Measurements from ENCODE around the gene SLC16A1.
"Not testable (repeated sequence)": the region's sequence is repeated elsewhere in the genome, so short reads cannot be mapped to it uniquely, and the experiment has no call there.

The SLC16A1 gene

GRCh38 chr1:112923234-112923958, 32.6 kb downstream of the SLC16A1 start:
- DNase-seq, result no peak

GRCh38 chr1:112911506-112912220, 44.3 kb downstream of the SLC16A1 start:
- DNase-seq, result no peak

GRCh38 chr1:112909847-112910246, 46.1 kb downstream of the SLC16A1 start:
- DNase-seq, result no peak

GRCh38 chr1:112906150-112906698, 49.8 kb downstream of the SLC16A1 start:
- DNase-seq, result peak; percentile 11

GRCh38 chr1:112905395-112906149, 50.4 kb downstream of the SLC16A1 start:
- peak; percentile 32 for DNase-seq

GRCh38 chr1:112904831-112905261, 51.1 kb downstream of the SLC16A1 start:
- no peak for DNase-seq

- DNase-seq, result no peak
Observed at GRCh38 chr1:112904071-112904830, 51.7 kb downstream of the SLC16A1 start.

- DNase-seq, result no peak
Observed at GRCh38 chr1:112902221-112902620, 53.8 kb downstream of the SLC16A1 start.

- DNase-seq, result no peak
Observed at GRCh38 chr1:112901387-112901786, 54.6 kb downstream of the SLC16A1 start.

- no peak for DNase-seq
Observed at GRCh38 chr1:112896783-112897182, 59.2 kb downstream of the SLC16A1 start.

GRCh38 chr1:112894561-112895011, 61.4 kb downstream of the SLC16A1 start:
- DNase-seq, result no peak

- DNase-seq, result no peak
Observed at GRCh38 chr1:112894010-112894292, 62.0 kb downstream of the SLC16A1 start.

- DNase-seq, result no peak
Observed at GRCh38 chr1:112893288-112894009, 62.5 kb downstream of the SLC16A1 start.

GRCh38 chr1:112889906-112890305, 66.1 kb downstream of the SLC16A1 start:
- DNase-seq, result not testable (repeated sequence)

- peak; percentile 75 for DNase-seq
Observed at GRCh38 chr1:112889052-112889768, 66.8 kb downstream of the SLC16A1 start.

- peak; percentile 66 for DNase-seq
Observed at GRCh38 chr1:112888630-112889029, 67.4 kb downstream of the SLC16A1 start.

- DNase-seq, result peak; percentile 51
Observed at GRCh38 chr1:112887599-112888283, 68.3 kb downstream of the SLC16A1 start.

GRCh38 chr1:112884996-112885395, 71.0 kb downstream of the SLC16A1 start:
- not testable (repeated sequence) for DNase-seq

GRCh38 chr1:112882271-112882744, 73.7 kb downstream of the SLC16A1 start:
- DNase-seq, result no peak

- DNase-seq, result no peak
Observed at GRCh38 chr1:112881742-112882127, 74.3 kb downstream of the SLC16A1 start.

All from NCI-H69 (cell line).